ENCODE measurements around the gene TBCD. TPM values are rescaled to one million over a fixed set of nuclear protein-coding genes. Genes with fewer than 3 reads are reported as not detected.
A peak's percentile ranks its signal among the peaks of the same experiment; 100 is the strongest.

Gene TBCD
- total and polyA plus RNA-seq, 9 of the 15 experiments (the other 6 are each of a cell fraction or from before 2014, with no cell fraction given): 8.9 to 98.5 (median 28.0) TPM

DNA sequence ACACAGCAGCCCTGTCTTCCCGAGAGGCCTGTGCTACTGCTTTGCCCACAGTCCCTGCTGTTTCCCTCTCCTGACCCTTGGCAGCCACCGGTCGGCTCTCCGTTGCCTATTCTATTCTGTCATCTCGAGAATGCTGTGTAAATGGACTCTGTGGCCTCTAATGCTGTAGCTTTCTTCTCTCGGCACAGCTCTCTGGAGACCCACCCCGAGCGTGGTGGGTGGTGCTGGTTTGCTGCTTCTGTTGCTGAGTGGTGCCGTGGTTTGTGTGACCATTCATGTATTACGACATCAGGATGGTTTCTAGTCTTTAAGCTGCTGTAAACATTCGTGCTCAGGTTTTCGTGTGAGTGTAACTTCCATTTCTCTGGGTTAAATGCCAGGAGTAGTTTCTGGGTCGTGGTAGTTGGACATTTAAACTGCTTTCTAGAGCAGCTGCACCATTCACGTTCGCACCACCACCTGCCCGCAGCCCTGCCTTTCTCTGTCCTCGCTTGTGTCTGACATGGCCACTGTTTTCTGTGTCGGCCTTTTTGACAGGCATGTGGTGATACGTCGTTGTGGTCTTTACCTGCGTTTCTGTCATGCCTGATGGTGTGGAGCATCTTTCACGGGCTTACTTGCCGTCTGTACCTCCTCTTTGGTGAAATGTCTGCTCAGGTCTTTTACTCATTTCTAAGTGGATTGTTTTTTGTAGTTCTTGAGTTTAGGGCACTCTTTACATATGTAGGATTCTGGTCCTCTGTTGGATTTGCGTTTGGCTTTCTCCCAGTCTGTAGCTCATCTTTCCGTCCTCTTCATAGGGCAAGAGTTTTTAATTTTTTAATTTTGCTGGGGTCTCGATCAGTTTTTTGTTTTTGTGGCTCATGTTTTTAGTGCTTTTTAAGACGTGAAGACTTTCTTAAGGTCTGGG is 135.6 kb downstream of the TBCD start (continued):
- TF ChIP-seq SFPQ (IDR thresholded peaks at IDR 0.05; ENCODE audit: low read depth, low read length): no peak
- TF ChIP-seq, protein P1, sequence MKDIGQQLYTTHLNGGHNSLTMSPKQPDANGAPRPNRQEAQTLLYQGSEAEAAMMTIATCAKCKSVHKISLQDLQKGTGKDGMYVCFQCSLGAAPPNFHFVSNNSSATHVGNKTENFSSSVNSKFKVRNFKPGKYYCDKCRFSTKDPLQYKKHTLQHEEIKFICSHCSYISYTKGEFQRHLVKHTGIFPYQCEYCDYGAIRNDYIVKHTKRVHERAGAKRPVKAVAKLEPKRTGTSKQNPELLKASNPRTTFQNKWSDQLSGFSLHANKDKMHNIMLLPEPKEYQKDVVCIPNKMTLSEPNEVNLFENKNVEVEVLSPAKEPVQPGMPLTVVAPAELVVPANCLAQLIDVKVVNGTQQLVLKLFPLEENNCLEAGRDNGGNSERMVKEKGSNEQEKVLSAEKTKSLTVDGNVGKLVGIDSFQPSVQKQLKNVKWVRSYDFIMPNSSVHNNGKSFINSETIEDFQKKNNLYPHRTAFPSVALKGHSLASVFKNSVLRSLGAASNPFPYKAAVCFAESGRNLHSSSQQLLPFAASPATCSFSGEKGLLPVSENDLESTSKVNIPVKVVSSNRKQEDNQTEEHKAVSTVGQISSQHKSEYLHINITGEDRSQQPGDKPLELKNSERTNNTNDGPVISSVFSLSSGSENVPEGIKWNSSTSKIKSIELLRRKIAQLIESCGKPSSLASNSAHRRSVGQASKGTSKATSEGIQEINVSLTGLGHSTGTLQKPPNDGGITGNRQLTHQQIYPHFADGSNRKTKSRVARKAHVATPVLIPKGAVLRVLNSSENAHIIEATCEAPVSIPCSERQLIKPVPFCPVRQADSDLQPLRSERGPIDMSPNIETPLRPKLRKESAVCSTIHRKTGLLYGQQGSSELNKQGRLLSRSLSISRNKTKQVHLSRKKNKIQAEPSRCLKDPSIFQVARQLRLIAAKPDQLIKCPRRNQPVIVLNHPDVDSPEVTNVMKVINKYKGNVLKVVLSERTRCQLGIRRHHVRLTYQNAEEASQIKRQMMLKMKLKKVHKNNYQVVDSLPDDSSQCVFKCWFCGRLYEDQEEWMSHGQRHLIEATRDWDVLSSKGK (CRISPR knock-in tag; IDR thresholded peaks at IDR 0.05): no peak
- 0 out of 4 replicates have a peak, but pooled peaks of 1 of the 2 experiments have one; percentile 32 for TF ChIP-seq ARNT (IDR thresholded peaks at IDR 0.05)
- TF ChIP-seq YBX1 (IDR thresholded peaks at IDR 0.05): no peak
- no peak for TF ChIP-seq SIN3A (IDR thresholded peaks at IDR 0.05; ENCODE audit: borderline replicate concordance in 2 of 2, control insufficient read depth in 1 of 2, low read depth in 2 of 2, low read length in 2 of 2)
- TF ChIP-seq E2F3 (CRISPR knock-in tag; IDR thresholded peaks at IDR 0.05): no peak
- no peak for TF ChIP-seq TCF7L2 (IDR thresholded peaks at IDR 0.05; ENCODE audit: low read depth, low read length)
- no peak for TF ChIP-seq RBM15 (IDR thresholded peaks at IDR 0.05; ENCODE audit: insufficient read depth, low read length)
- TF ChIP-seq, protein P2, sequence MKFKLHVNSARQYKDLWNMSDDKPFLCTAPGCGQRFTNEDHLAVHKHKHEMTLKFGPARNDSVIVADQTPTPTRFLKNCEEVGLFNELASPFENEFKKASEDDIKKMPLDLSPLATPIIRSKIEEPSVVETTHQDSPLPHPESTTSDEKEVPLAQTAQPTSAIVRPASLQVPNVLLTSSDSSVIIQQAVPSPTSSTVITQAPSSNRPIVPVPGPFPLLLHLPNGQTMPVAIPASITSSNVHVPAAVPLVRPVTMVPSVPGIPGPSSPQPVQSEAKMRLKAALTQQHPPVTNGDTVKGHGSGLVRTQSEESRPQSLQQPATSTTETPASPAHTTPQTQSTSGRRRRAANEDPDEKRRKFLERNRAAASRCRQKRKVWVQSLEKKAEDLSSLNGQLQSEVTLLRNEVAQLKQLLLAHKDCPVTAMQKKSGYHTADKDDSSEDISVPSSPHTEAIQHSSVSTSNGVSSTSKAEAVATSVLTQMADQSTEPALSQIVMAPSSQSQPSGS (CRISPR knock-in tag; IDR thresholded peaks at IDR 0.05): no peak
- TF ChIP-seq GATAD2B (IDR thresholded peaks at IDR 0.05; ENCODE audit: borderline replicate concordance): no peak
- TF ChIP-seq KAT8 (IDR thresholded peaks at IDR 0.05; ENCODE audit: low read depth): no peak
- TF ChIP-seq TCF3 (CRISPR knock-in tag; IDR thresholded peaks at IDR 0.05): no peak
- no peak for TF ChIP-seq RBFOX2 (IDR thresholded peaks at IDR 0.05; ENCODE audit: low read depth, low read length)
- no peak for TF ChIP-seq JUNB (CRISPR knock-in tag; conservative IDR thresholded peaks at IDR 0.05)
- no peak for TF ChIP-seq HCFC1 (IDR thresholded peaks at IDR 0.05; ENCODE audit: low read depth, low read length)
- TF ChIP-seq XRCC4 (IDR thresholded peaks at IDR 0.05; ENCODE audit: extremely low read depth, insufficient read depth, insufficient read length): no peak
